ENCODE data around the gene ADAP1. TPM values are rescaled to one million over a fixed set of nuclear protein-coding genes. Genes with fewer than 3 reads are reported as not detected.
"Not testable (repeated sequence)": the region's sequence is repeated elsewhere in the genome, so short reads cannot be mapped to it uniquely, and the experiment has no call there.

ADAP1 gene
- total RNA-seq, 2 donors from 2014 or later, result 9.2 to 19.9 TPM

- Mint-ChIP-seq H3K9me3 (no peaks in the 10 kb centered on the region), H3K27ac (peak overlapping the region in 1 of 2 donors; percentile 40), H3K36me3 (peaks cover 7 to 11% of the 10 kb centered on the region in 2 donors)
- DNase-seq (ENCODE audit: low spot score in 2 of 2) (no peak), ATAC-seq (no peak)
Observed at GRCh38 chr7:967361-968082, 13.0 kb upstream of the ADAP1 start.

- Mint-ChIP-seq H3K36me3 (peaks cover 0 to 4% of the 10 kb centered on the region in 2 donors), H3K27ac (peak overlapping the region in 1 of 2 donors; percentile 2), H3K9me3 (no peaks in the 10 kb centered on the region)
- no peak for ATAC-seq
- DNase-seq (ENCODE audit: low spot score in 2 of 2), result no peak
Observed at GRCh38 chr7:966291-967069, 12.0 kb upstream of the ADAP1 start.

- Mint-ChIP-seq H3K36me3 (no peaks in the 10 kb centered on the region), H3K9me3 (no peaks in the 10 kb centered on the region), H3K27ac (peak overlapping the region in 1 of 2 donors; percentile 23)
- DNase-seq (ENCODE audit: low spot score in 2 of 2) (no peak), ATAC-seq (peak in 1 of 2 donors; percentile 18)
Observed at GRCh38 chr7:964401-965231, 10.1 kb upstream of the ADAP1 start.

- peak; percentile 11 to 21 for ATAC-seq
Observed at GRCh38 chr7:963236-964078, 9.0 kb upstream of the ADAP1 start.

GRCh38 chr7:962401-963081, 8.1 kb upstream of the ADAP1 start:
- H3K9me3 Mint-ChIP-seq, result no peaks in the 10 kb centered on the region
- ATAC-seq, result peak in 1 of 2 donors; percentile 3
- no peak overlapping the region for H3K27ac Mint-ChIP-seq
- no peaks in the 10 kb centered on the region for H3K36me3 Mint-ChIP-seq
- no peak for DNase-seq (ENCODE audit: low spot score in 2 of 2)

More at GRCh38 chr7:963236-964078, 9.0 kb upstream of the ADAP1 start:
- Mint-ChIP-seq H3K36me3 (no peaks in the 10 kb centered on the region), H3K27ac (peak overlapping the region in 1 of 2 donors; percentile 89), H3K9me3 (no peaks in the 10 kb centered on the region)
- DNase-seq (ENCODE audit: low spot score in 2 of 2), result no peak

GRCh38 chr7:961546-962400, 7.3 kb upstream of the ADAP1 start:
- no peak for ATAC-seq
- H3K9me3 Mint-ChIP-seq, result no peaks in the 10 kb centered on the region
- no peak overlapping the region for H3K27ac Mint-ChIP-seq
- no peaks in the 10 kb centered on the region for H3K36me3 Mint-ChIP-seq
- DNase-seq (ENCODE audit: low spot score in 2 of 2), result no peak

- not testable (repeated sequence) for DNase-seq (ENCODE audit: low spot score in 2 of 2); H3K27ac Mint-ChIP-seq; H3K9me3 Mint-ChIP-seq; H3K36me3 Mint-ChIP-seq; ATAC-seq
Observed at GRCh38 chr7:960972-961371, 6.5 kb upstream of the ADAP1 start.

- Mint-ChIP-seq H3K27ac (no peak overlapping the region), H3K36me3 (no peaks in the 10 kb centered on the region)
- no peak for ATAC-seq
Observed at GRCh38 chr7:960269-960871, 5.9 kb upstream of the ADAP1 start.

GRCh38 chr7:959740-960139, 5.3 kb upstream of the ADAP1 start:
- H3K27ac Mint-ChIP-seq; DNase-seq (ENCODE audit: low spot score in 2 of 2); H3K36me3 Mint-ChIP-seq; H3K9me3 Mint-ChIP-seq; ATAC-seq: not testable (repeated sequence)

More at GRCh38 chr7:960269-960871, 5.9 kb upstream of the ADAP1 start:
- H3K9me3 Mint-ChIP-seq, result no peaks in the 10 kb centered on the region
- DNase-seq (ENCODE audit: low spot score in 2 of 2), result no peak

- Mint-ChIP-seq H3K36me3 (no peaks in the 10 kb centered on the region), H3K27ac (no peak overlapping the region), H3K9me3 (no peaks in the 10 kb centered on the region)
- DNase-seq (ENCODE audit: low spot score in 2 of 2), result no peak
- ATAC-seq, result no peak
Observed at GRCh38 chr7:959271-959670, 4.8 kb upstream of the ADAP1 start.

- DNase-seq (ENCODE audit: low spot score in 2 of 2), result no peak
Observed at GRCh38 chr7:958221-959200, 4.0 kb upstream of the ADAP1 start.

GRCh38 chr7:957418-958220, 3.1 kb upstream of the ADAP1 start:
- Mint-ChIP-seq H3K36me3 (no peaks in the 10 kb centered on the region), H3K9me3 (no peaks in the 10 kb centered on the region), H3K27ac (no peak overlapping the region)
- DNase-seq (ENCODE audit: low spot score in 2 of 2), result no peak
- ATAC-seq, result no peak

More at GRCh38 chr7:958221-959200, 4.0 kb upstream of the ADAP1 start:
- H3K9me3 Mint-ChIP-seq, result no peaks in the 10 kb centered on the region
- no peak overlapping the region for H3K27ac Mint-ChIP-seq
- no peaks in the 10 kb centered on the region for H3K36me3 Mint-ChIP-seq
- ATAC-seq, result no peak

GRCh38 chr7:956031-956430, 1.6 kb upstream of the ADAP1 start:
- ATAC-seq, result no peak
- H3K9me3 Mint-ChIP-seq, result no peaks in the 10 kb centered on the region
- no peaks in the 10 kb centered on the region for H3K36me3 Mint-ChIP-seq
- H3K27ac Mint-ChIP-seq, result no peak overlapping the region
- no peak for DNase-seq (ENCODE audit: low spot score in 2 of 2)

All from activated naive CD4-positive, alpha-beta T cell treated with anti-CD3 and anti-CD28 coated beads, Interleukin-2, amount 50 U/mL, for 72 hours (primary cell).